Measurements from ENCODE around the gene IQSEC1. TPM values are rescaled to one million over a fixed set of nuclear protein-coding genes. Genes with fewer than 3 reads are reported as not detected.

Gene IQSEC1
- total and polyA plus RNA-seq, 2 experiments from 2014 or later = 8.0 to 51.9 TPM

- H3K4me1 Mint-ChIP-seq = peaks cover 33% of the 10 kb centered on the region
- Histone ChIP-seq H3K9me2 (ENCODE audit: insufficient read depth) (no peaks in the 10 kb centered on the region), H3K27ac (ENCODE audit: low read depth) (no peak overlapping the region), H3K79me2 (replicated peaks; ENCODE audit: insufficient read depth) (no peaks in the 10 kb centered on the region), H3K36me3 (ENCODE audit: insufficient read depth) (no peaks in the 10 kb centered on the region), H3K4me3 (no peak overlapping the region), H2AFZ (no peak overlapping the region), H3K27me3 (ENCODE audit: insufficient read depth) (no peaks in the 10 kb centered on the region), H3K4me1 (ENCODE audit: insufficient read depth) (no peaks in the 10 kb centered on the region; the same call in 1 of the 2 replicates), H3K4me2 (no peak overlapping the region), H3F3A (replicated peaks; ENCODE audit: low read depth) (no peaks in the 10 kb centered on the region), H4K20me1 (replicated peaks; ENCODE audit: insufficient read depth) (0 out of 2 replicates have a peak, but pooled peaks cover 3% of the 10 kb centered on the region)
- H3K9me3 Mint-ChIP-seq = peaks cover 7% of the 10 kb centered on the region
- no peak overlapping the region for H3K27ac Mint-ChIP-seq
- DNase-seq (ENCODE audit: low spot score) (no peak), ATAC-seq (no peak; the same call in 2 of the 3 replicates)
- H3K27me3 Mint-ChIP-seq (ENCODE audit: insufficient read depth, low read depth, poor library complexity) = peaks cover 9% of the 10 kb centered on the region
- H3K36me3 Mint-ChIP-seq (ENCODE audit: low read depth) = peaks cover 6% of the 10 kb centered on the region; the same call in 1 of the 3 replicates
- no peak overlapping the region for H3K4me3 Mint-ChIP-seq
- no peak for TF ChIP-seq ZNF114 (CRISPR knock-in tag; IDR thresholded peaks at IDR 0.05)
- TF ChIP-seq ZNF331 (CRISPR knock-in tag; IDR thresholded peaks at IDR 0.05; ENCODE audit: low read depth) = no peak
- no peak for TF ChIP-seq REST (IDR thresholded peaks at IDR 0.05; ENCODE audit: unreplicated experiment)
- TF ChIP-seq ETS1 (IDR thresholded peaks at IDR 0.05) = no peak
- no peak for TF ChIP-seq CREB1 (CRISPR knock-in tag; IDR thresholded peaks at IDR 0.05; ENCODE audit: low read depth)
- no peak for TF ChIP-seq NANOG (IDR thresholded peaks at IDR 0.05; ENCODE audit: borderline replicate concordance)
- TF ChIP-seq EZH2phosphoT487 (IDR thresholded peaks at IDR 0.05; ENCODE audit: unreplicated experiment) = no peak
- TF ChIP-seq ZNF462 (CRISPR knock-in tag; IDR thresholded peaks at IDR 0.05) = no peak
- TF ChIP-seq POLR2AphosphoS5 (IDR thresholded peaks at IDR 0.05; ENCODE audit: low read depth) = no peak
- TF ChIP-seq EZH2 (IDR thresholded peaks at IDR 0.05; ENCODE audit: low read depth, unreplicated experiment) = no peak
- TF ChIP-seq JUNB (IDR thresholded peaks at IDR 0.05; ENCODE audit: unreplicated experiment) = no peak
- no peak for TF ChIP-seq CTCF (conservative IDR thresholded peaks at IDR 0.05; ENCODE audit: low read depth in 2 of 2)
- TF ChIP-seq STAT1 (IDR thresholded peaks at IDR 0.05; ENCODE audit: unreplicated experiment) = no peak
These were observed 86.7 kb downstream of the IQSEC1 start for GRCh38 chr3:12986521-12986920.
